HG03469 (cell line): ENCODE results near the gene SRD5A1.

Experiments
- ATAC-seq: cut with Tn5 transposase; IDR thresholded peaks from one replicate; pipeline ENCODE4 v1.9.1; 2021; ENCODE audit warnings: mild to moderate bottlenecking, moderate library complexity, moderate number of reproducible peaks; ENCODE audit not compliant: unreplicated experiment

SRD5A1 gene

GRCh38 chr5:6711409-6712141 is 78.3 kb downstream of the SRD5A1 start:
- ATAC-seq, result no peak

DNA sequence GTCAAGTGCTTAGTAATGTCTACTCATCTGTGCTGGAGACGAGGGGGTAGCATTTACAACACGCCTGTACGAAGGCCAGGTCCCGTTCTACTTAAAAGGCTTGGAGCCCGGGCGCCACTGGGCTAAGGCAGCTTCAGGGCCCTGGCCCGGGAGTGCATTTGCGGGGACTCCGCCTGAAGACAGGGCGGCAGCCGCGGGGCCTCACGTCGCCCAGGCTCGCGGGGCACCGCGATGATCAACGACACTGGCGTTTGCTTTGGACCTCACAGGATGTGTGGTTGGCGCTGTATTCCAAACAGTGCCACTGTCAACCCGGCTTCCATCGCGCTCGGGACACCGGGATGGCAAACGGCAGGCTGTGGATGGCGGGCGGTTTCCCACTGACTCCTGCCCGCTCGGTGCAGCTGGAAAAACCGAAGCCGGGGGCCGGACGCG is 78.9 kb downstream of the SRD5A1 start:
- ATAC-seq, result no peak

GRCh38 chr5:6712577-6713273 is 79.5 kb downstream of the SRD5A1 start:
- ATAC-seq, result peak; percentile 40

- no peak for ATAC-seq
These were observed 80.3 kb downstream of the SRD5A1 start, which contains the start of gene TENT4A for GRCh38 chr5:6713274-6714225. Gene TENT4A (plus strand): TSS chr5:6713432. CDS start chr5:6713984, 552 bp downstream.

DNA sequence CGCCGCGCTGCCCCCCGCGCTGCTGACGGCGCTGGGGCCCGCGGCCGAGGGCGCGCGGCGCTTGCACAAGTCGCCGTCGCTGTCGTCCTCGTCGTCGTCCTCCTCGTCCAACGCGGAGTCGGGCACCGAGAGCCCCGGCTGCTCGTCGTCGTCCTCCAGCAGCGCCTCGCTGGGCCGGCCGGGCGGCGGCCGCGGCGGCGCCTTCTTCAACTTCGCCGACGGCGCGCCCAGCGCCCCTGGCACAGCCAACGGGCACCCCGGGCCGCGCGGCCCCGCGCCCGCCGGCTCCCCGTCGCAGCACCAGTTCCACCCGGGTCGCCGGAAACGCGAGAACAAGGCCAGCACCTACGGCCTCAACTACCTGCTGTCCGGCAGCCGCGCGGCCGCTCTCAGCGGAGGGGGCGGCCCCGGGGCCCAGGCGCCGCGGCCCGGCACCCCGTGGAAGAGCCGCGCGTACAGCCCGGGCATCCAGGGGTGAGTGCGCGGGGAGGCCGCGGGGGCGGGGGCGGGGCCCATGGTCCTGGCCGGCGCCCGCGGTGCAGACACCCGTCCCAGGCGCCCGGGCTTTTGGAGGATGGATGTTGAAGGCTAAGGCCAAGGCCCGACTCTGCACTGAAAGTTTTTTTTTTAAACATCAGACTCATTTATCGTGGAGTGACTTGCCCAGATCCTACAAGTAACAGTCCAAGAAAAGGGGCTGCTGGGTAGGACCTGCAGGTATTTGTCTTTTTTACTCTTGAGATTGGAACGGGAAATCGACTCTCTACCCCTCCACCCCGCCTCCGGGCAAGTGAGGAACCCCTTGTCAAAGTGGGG is 81.2 kb downstream of the SRD5A1 start:
- no peak for ATAC-seq

GRCh38 chr5:6715271-6715670 is 82.0 kb downstream of the SRD5A1 start:
- no peak for ATAC-seq

DNA sequence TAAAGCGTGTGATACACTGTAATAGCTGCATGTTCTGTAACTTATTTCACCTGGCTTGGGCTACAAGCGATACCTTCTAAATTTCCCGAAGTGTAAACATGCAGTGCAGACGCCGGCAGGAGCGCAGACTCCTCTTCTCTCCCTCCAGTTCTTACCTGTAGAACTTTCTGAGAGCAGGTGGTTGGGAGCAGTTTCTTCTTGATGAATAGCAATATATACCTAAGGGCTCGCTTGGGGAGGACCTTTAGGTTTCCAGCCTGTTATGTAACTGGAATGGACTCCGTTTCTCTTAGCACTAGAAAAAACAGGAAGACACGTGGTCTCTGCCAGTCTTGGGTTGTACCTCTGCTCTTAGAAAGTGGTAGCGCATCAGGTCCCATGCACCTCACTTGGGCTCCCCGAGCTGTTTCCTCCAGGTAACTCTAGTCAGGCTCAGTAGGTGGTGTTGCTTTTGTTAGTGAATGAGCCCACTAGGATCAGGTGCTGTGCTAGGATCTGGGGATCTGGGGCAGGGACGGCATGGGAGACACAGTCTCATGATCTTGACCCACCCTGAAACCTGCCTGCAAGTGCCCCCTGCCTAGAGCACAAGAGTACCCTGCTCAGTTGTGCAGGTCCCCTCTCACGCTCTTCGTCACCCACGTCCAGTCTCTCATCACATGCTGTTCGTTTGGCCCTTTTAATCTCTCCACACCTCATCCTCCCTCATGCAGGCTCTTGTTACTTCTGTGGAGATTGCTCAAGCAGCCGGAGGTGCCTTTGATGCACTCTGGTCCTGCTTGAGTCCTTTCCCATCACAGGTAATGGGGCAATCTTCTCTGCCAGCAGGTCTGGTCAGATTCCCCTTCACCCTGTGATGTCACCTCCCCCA is 82.8 kb downstream of the SRD5A1 start:
- ATAC-seq, result no peak

DNA sequence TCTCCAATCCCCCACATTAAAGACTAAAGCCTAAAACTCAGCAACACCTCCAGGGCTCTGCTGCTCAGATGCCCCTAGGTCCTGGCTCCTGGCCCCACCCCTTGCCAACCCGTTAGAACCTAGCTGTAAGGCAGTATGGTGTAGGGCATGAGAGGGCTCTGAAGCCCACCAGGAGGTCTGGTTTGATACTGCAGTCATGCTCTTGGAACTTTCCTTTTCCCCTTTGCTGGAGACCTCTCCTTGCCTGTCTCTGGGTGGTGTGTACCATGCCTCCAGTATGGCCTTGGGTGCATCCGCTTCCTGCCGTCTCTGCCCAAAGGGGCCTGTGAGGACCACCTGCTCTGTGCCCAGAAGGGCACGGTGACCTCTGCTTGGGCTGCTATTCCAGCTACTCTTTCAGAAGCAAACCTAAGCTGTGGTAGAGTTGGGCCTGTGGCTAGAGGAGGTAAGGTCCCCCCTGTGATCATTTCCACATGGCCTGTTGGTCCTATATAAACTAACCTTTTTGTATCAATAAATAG is 83.4 kb downstream of the SRD5A1 start:
- ATAC-seq, result no peak

DNA sequence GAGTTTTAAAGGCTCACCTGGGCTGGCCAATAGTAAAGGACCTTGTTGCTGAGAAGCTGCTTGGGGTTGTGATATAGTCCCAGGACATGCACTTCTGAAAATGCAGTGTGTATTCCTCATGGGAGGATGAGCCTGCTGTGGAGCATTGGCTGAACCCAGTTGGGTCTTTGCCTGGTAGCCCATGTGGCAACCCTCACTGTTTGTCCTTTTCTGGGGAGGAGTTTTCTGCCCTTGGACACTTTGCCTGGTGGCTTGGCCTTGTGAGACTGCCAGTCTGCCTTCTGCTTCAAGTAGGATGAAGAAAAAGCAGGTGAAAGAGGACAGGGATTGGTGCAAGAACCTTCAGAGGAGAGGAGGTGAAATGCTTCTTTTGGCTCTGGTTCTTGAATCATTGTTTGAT is 84.0 kb downstream of the SRD5A1 start:
- ATAC-seq, result no peak

- no peak for ATAC-seq
These were observed 84.4 kb downstream of the SRD5A1 start for GRCh38 chr5:6717687-6718086.

GRCh38 chr5:6718161-6718681 is 85.0 kb downstream of the SRD5A1 start:
- ATAC-seq, result no peak

GRCh38 chr5:6718718-6719117 is 85.5 kb downstream of the SRD5A1 start:
- ATAC-seq, result no peak

DNA sequence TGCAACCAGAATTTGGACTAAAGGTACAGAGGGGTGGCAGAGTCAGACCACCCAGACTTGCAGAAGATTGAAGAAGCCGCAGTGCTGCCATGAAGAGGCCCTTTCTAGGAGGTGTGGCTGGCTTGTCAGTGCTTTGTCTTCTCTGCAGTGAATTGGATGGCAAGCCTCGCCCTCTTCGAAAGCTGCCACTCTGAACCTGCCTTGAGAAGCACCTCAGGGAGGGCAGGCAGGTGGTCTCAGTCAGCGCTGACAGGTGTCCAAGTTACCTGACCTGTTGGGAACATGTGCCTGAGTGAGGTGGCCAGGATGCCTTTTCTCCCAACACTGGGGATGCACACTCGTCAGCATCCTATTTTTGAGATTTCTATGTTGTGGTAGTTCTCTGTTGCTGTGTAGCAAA is 86.2 kb downstream of the SRD5A1 start:
- ATAC-seq, result no peak

GRCh38 chr5:6719896-6720560 is 86.8 kb downstream of the SRD5A1 start:
- no peak for ATAC-seq

GRCh38 chr5:6720561-6720921 is 87.3 kb downstream of the SRD5A1 start:
- no peak for ATAC-seq

DNA sequence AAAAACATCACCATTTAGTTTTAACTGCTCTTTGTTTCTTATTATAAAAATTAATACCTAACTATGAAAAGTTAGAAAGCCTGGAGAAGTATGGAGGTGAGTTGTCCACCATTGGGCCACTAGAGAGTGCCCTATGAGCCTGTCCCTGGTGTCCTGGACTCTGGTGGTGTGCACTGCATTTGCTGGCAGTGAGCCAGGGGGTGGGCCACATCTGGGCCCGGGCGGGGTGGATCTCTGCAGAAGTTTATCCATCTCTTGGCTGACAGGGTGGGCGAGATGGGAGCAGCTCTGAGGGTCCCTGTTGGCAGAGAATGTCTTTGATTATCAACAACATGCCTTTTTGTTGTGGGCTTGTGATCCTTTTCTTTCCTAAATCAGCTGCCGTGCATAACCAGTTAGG is 88.2 kb downstream of the SRD5A1 start:
- no peak for ATAC-seq

DNA sequence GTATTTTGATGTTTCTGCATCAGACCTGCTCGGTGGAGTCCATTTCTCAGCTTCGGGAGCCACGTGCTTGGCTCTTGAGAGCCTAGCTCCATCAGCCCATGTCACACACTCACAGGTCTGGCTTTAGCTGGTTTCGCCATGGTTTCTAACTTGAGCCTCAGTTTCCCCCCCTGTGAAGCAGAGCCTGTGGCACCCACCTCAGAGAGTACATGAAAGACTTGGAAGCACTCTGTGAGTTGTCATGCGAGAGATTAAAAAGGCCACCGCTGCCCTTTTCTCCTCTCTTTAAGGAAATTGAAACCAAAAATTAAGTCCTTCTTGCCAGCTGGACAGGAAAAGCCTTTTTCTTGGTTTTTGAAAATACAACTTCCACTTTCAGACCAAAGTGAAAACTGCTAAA is 88.8 kb downstream of the SRD5A1 start:
- peak; percentile 37 for ATAC-seq

DNA sequence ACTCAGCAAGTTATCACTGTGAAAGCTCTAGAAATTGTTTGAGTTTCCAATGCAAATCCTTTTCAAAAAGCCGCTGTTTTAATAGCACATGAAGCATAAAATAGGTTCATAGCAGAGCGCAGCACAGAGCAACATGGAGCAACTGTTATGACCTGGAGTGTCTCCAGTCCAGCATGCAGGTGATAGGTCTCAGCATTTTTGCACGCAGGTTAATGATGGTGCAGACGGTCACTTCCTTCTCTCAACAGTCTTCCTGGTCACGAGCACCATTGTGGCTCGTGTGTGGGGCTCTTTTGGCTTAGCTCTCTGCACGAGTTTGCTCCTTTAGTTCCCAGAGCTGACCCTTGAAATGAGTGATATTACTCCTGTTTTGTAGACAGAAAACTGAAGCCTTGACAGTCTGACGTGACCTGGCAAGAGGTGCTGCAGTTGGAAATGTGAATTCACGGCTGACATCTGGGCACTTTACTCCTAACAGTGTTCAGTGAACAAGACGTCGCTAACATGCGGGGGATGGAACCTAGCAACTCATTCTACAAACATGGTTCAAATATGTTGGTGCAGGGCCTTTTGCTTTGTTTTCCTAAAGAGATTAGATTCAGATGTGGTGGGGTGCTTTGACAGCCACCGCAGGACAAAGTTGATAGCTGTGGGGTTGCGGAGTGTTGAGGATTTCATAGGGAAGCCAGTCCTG is 90.0 kb downstream of the SRD5A1 start:
- ATAC-seq, result no peak
